ENCODE results near the gene IGFBP2. TPM values are rescaled to one million over a fixed set of nuclear protein-coding genes. Genes with fewer than 3 reads are reported as not detected.

Gene IGFBP2
- total RNA-seq, 2 experiments from 2014 or later: 38.2 to 39.1 TPM

GRCh38 chr2:216690853-216691741 is 57.9 kb downstream of the IGFBP2 start:
- peaks cover 65% of the 10 kb centered on the region for H3K27me3 Mint-ChIP-seq
- H3K27ac Mint-ChIP-seq: no peak overlapping the region
- peak; percentile 57 for DNase-seq
- H3K36me3 Mint-ChIP-seq: no peaks in the 10 kb centered on the region
- H3K4me3 Mint-ChIP-seq: peak overlapping the region; percentile 58
- peaks cover 23% of the 10 kb centered on the region for H3K4me1 Mint-ChIP-seq
- no peaks in the 10 kb centered on the region for H3K9me3 Mint-ChIP-seq

GRCh38 chr2:216692636-216693413 is 59.6 kb downstream of the IGFBP2 start:
- peak overlapping the region; percentile 56 for H3K27ac Mint-ChIP-seq
- H3K27me3 Mint-ChIP-seq: peaks cover 81% of the 10 kb centered on the region
- H3K9me3 Mint-ChIP-seq: no peaks in the 10 kb centered on the region
- peak overlapping the region; percentile 84 for H3K4me3 Mint-ChIP-seq
- H3K36me3 Mint-ChIP-seq: no peaks in the 10 kb centered on the region
- peaks cover 25% of the 10 kb centered on the region for H3K4me1 Mint-ChIP-seq
- peak; percentile 86 for DNase-seq

- Mint-ChIP-seq H3K4me1 (peaks cover 25% of the 10 kb centered on the region), H3K27ac (no peak overlapping the region), H3K4me3 (peak overlapping the region; percentile 71), H3K36me3 (no peaks in the 10 kb centered on the region), H3K27me3 (peaks cover 88% of the 10 kb centered on the region), H3K9me3 (no peaks in the 10 kb centered on the region)
- DNase-seq: no peak
Observed at GRCh38 chr2:216693414-216694080, 60.3 kb downstream of the IGFBP2 start.

GRCh38 chr2:216694082-216694825 is 61.0 kb downstream of the IGFBP2 start:
- no peaks in the 10 kb centered on the region for H3K9me3 Mint-ChIP-seq
- peaks cover 25% of the 10 kb centered on the region for H3K4me1 Mint-ChIP-seq
- no peaks in the 10 kb centered on the region for H3K36me3 Mint-ChIP-seq
- H3K4me3 Mint-ChIP-seq: peak overlapping the region; percentile 71
- DNase-seq: peak; percentile 64
- H3K27me3 Mint-ChIP-seq: peaks cover 84% of the 10 kb centered on the region
- H3K27ac Mint-ChIP-seq: no peak overlapping the region

GRCh38 chr2:216694826-216695217 is 61.6 kb downstream of the IGFBP2 start:
- Mint-ChIP-seq H3K4me3 (peak overlapping the region; percentile 32), H3K9me3 (no peaks in the 10 kb centered on the region), H3K4me1 (peaks cover 25% of the 10 kb centered on the region), H3K27ac (no peak overlapping the region), H3K27me3 (peaks cover 78% of the 10 kb centered on the region), H3K36me3 (no peaks in the 10 kb centered on the region)
- DNase-seq: no peak

DNA sequence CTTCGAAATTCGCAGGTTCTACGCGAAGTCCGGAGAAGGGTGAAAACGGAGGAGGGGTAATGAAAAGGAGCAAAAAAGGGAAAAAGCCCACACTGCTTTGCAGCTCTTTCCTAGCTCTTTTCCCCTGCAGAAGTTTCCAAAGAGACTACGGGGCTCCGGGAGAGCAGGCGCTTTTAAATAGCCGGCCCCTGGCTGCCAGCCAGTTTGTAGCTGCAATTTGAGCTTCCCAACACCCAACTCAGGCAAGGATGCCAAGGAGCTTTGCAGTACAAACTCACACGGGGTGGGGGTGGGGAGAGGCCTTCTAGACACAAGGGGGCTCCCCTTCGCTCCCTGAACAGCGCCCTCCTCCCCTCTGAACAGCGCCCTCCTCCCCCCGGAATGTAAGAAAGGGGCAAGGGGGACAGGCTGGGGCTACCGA is 62.2 kb downstream of the IGFBP2 start, which contains the start of gene IGFBP5:
Gene IGFBP5, minus strand, starts transcription at position 149 of the 421 bp plus-strand sequence. CDS start 774 bp downstream, outside the sequence.
- Mint-ChIP-seq H3K27me3 (peaks cover 73% of the 10 kb centered on the region), H3K27ac (no peak within 1 kb of the TSS), H3K9me3 (no peaks in the 10 kb centered on the region), H3K4me3 (peak within 1 kb of the TSS; percentile 71), H3K36me3 (no peaks in the 10 kb centered on the region), H3K4me1 (peaks cover 25% of the 10 kb centered on the region)
- no peak for DNase-seq

DNA sequence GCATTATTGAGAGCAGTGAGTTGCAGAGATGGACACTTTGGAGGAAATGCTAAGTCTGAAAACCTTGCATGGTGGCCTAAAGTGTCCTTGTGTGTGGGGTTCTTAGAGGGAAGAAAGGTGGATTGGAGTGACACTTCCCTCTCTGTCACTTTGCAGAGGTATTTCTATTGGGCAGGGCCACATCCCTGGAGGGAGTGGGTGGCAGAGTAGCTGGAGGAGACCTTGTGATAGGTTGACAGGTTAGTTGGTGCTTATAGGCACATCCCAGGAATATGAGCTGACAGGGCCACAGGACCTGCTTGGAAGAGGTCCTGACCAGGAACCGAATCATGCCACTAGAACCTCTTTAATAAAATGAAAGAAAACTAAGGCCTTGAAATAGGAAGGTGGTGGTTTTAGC is 63.1 kb downstream of the IGFBP2 start:
- Mint-ChIP-seq H3K4me1 (peaks cover 21% of the 10 kb centered on the region), H3K27me3 (peaks cover 66% of the 10 kb centered on the region), H3K4me3 (no peak overlapping the region), H3K36me3 (no peaks in the 10 kb centered on the region), H3K9me3 (no peaks in the 10 kb centered on the region), H3K27ac (no peak overlapping the region)
- no peak for DNase-seq

DNA sequence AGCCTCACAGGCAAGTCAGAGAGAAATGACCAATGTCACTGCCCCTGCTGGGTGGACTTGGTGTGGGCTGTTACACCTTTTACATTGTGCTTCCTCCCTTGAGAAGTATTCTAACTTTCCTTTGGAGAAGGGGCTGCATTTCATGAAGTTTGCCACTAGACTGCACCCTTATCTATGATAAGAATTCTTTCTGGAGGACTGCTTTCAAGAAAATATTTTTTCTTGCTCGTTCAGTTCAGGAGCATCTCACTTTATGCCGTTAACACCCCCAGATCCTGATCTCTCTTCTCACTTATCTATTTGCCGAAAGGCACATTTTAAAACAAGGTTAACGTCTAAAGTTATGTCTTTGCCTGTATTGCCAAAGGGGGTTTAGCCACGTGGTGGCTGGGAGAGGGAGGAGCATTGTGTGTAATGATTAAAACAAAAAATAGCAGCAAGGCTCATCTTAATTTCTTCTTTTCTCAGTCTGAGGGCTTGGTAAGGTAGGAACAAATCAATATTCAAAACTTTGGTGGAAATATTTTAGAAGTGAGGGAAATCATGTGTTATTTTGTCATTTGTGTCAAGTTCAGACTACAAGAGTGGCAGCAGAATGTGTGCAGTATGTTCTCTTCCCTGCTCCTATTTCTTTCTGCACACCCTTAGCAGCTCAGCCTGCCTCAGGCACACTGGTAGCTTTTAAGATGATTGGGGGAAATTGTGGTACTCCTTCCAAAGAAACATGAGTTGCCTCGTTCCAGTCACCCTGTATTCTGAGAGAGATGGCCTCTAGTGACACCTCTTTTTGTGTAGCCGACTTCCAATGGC is 63.7 kb downstream of the IGFBP2 start:
- Mint-ChIP-seq H3K27ac (no peak overlapping the region), H3K9me3 (no peaks in the 10 kb centered on the region), H3K4me1 (peaks cover 19% of the 10 kb centered on the region), H3K4me3 (no peak overlapping the region), H3K27me3 (peaks cover 62% of the 10 kb centered on the region), H3K36me3 (no peaks in the 10 kb centered on the region)
- DNase-seq: no peak

- Mint-ChIP-seq H3K27ac (no peak overlapping the region), H3K4me3 (no peak overlapping the region), H3K4me1 (peaks cover 14% of the 10 kb centered on the region), H3K36me3 (no peaks in the 10 kb centered on the region), H3K9me3 (no peaks in the 10 kb centered on the region), H3K27me3 (peaks cover 51% of the 10 kb centered on the region)
- no peak for DNase-seq
Observed at GRCh38 chr2:216698293-216698692, 65.1 kb downstream of the IGFBP2 start.

DNA sequence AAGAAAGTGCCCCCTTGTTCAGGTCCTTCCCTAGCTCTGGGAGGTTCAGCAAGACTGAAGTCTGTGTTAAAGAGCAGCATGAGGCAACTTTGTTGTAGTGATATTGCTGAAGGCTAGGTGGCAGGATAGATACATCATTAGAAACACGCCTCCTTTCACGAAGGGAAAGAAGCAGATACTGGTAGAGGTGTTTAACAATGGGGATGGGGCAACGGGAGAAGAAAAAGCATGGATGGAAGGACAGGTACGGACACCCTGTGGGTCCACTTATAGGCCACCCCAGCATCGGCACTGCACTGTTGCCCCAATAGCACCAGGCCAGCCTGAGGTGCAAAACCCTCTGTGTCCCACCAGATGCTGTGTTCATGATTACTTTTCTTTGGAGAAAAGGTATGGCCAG is 65.7 kb downstream of the IGFBP2 start:
- Mint-ChIP-seq H3K4me1 (peaks cover 11% of the 10 kb centered on the region), H3K27ac (no peak overlapping the region), H3K9me3 (no peaks in the 10 kb centered on the region), H3K36me3 (no peaks in the 10 kb centered on the region), H3K27me3 (peaks cover 45% of the 10 kb centered on the region), H3K4me3 (no peak overlapping the region)
- no peak for DNase-seq

DNA sequence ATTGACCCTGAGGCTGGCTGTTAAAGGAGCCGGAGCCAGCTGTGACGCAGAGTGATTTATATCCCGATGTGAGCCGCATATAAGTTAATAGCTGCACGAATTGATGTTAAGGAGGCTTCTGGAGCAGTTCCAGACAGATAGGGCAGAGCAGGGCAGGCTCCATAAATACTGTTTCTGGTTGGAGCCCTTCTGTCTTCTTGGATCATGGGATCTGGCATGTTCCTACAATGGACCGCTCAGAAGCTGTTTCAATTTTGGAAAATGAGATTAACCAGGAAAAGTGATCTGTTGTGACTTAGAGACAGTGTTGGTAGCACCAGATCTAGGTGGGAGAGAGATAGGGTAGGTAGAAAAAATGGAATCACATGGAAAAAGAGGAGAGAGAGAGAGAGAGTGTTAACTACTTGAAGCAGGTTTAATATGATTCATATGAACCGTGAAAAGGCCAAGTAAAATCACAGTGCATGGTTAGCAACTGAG is 66.9 kb downstream of the IGFBP2 start:
- Mint-ChIP-seq H3K36me3 (no peaks in the 10 kb centered on the region), H3K4me1 (peaks cover 3% of the 10 kb centered on the region), H3K4me3 (no peak overlapping the region), H3K27ac (no peak overlapping the region), H3K9me3 (no peaks in the 10 kb centered on the region), H3K27me3 (peaks cover 33% of the 10 kb centered on the region)
- no peak for DNase-seq

- peaks cover 3% of the 10 kb centered on the region for H3K4me1 Mint-ChIP-seq
- no peak overlapping the region for H3K4me3 Mint-ChIP-seq
- H3K36me3 Mint-ChIP-seq: no peaks in the 10 kb centered on the region
- H3K9me3 Mint-ChIP-seq: no peaks in the 10 kb centered on the region
- H3K27ac Mint-ChIP-seq: no peak overlapping the region
- DNase-seq: no peak
- peaks cover 26% of the 10 kb centered on the region for H3K27me3 Mint-ChIP-seq
Observed at GRCh38 chr2:216700781-216701180, 67.6 kb downstream of the IGFBP2 start.

DNA sequence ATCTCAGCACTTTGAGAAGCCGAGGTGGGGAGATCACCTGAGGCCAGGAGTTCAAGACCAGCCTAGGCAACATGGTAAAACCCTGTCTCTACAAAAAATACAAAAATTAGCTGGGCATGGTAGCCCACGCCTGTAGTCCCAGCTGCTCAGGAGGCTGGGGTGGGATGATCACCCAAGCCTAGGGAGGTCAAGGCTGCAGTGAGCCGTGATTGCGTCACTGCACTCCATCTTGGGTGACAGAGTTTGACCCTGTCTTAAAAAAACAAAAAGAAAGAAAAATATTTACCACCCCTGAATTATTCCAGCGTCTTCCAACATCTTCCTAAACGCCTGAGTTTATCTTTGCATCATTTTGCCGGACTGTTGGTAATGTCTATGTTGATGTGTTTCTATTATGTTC is 68.3 kb downstream of the IGFBP2 start:
- H3K4me3 Mint-ChIP-seq: no peak overlapping the region
- H3K4me1 Mint-ChIP-seq: no peaks in the 10 kb centered on the region
- no peaks in the 10 kb centered on the region for H3K36me3 Mint-ChIP-seq
- peaks cover 19% of the 10 kb centered on the region for H3K27me3 Mint-ChIP-seq
- no peak for DNase-seq
- H3K27ac Mint-ChIP-seq: no peak overlapping the region
- no peaks in the 10 kb centered on the region for H3K9me3 Mint-ChIP-seq

- H3K4me3 Mint-ChIP-seq: no peak overlapping the region
- peaks cover 8% of the 10 kb centered on the region for H3K27me3 Mint-ChIP-seq
- DNase-seq: no peak
- H3K9me3 Mint-ChIP-seq: no peaks in the 10 kb centered on the region
- H3K4me1 Mint-ChIP-seq: no peaks in the 10 kb centered on the region
- no peaks in the 10 kb centered on the region for H3K36me3 Mint-ChIP-seq
- no peak overlapping the region for H3K27ac Mint-ChIP-seq
Observed at GRCh38 chr2:216702756-216703155, 69.5 kb downstream of the IGFBP2 start.

All from activated naive CD8-positive, alpha-beta T cell treated with anti-CD3 and anti-CD28 coated beads for 36 hours (primary cell).